HG03135 (cell line): Measurements from ENCODE around the gene CCDC110.
"Not testable (repeated sequence)": the region's sequence is repeated elsewhere in the genome, so short reads cannot be mapped to it uniquely, and the experiment has no call there.

Source experiments
- ATAC-seq: cut with Tn5 transposase; IDR thresholded peaks from one replicate; pipeline ENCODE4 v1.9.1; 2021; ENCODE audit warnings: mild to moderate bottlenecking, moderate library complexity; ENCODE audit not compliant: unreplicated experiment

CCDC110 gene

DNA sequence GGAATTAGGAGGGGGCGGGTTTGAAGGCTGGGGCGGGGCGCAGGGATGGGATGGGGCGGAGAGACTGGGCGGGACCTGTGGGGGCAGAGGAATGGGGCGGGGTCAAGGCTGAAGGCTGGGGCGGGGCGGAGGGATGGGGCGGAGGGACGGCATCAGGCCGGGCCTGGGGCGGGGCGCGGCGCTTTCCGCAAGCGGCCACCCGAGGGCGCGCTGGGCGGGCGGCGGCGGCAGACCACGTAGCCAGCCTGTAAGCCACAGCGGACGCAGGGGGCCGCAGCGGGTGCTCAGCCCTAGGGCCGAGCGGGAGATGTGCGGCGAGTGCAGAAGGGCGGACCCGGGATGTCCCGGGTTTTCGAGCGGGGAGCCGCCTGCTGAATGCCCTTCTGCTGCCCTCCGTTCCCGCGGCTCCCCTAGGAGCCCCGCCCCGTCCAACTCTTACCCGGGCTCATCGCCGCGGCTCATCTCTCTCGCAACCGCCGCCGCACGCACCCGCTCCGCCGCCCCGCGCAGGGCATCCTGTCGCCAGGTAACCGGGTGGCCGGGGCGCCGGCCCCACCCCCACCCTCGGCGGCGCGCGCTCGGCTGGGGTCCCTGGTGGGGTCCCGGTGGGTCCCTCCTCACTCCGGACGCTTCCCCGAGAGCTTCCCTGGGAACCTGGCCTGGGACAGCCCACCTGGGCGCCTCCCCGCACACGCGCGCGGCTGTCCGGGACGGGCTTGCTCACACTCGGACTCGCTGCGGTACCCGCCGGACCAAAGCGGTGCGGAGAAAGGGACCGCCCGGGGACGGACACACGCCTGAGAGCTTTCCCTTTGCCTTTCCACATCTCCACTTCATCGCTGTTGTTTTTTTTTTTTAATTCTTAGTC lies at the start of gene CCDC110:
CCDC110 (minus strand) TSS at position 499 of the 868 bp plus-strand sequence; CDS start at position 449, 50 bp downstream.
- peak; percentile 89 for ATAC-seq

DNA sequence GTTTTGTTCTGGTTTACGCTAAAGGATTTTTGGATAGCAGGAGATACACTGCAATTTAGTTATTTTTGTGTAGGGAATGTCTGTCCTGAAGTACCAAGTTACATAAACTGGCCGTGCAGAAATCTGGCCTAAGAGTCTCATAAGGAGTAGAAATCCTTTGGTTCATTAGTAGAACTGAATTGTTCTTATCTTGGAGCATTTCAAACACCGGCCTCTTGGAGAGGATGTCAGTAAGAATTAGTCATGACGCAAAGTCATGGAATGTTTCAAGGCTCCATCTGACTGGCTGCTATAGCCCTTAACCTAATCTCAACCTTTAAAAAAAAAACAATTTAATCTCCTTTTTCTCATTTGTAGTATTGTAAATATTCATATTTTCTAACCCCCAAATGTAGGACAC lies 48.6 kb upstream of the CCDC110 start:
- ATAC-seq = no peak

DNA sequence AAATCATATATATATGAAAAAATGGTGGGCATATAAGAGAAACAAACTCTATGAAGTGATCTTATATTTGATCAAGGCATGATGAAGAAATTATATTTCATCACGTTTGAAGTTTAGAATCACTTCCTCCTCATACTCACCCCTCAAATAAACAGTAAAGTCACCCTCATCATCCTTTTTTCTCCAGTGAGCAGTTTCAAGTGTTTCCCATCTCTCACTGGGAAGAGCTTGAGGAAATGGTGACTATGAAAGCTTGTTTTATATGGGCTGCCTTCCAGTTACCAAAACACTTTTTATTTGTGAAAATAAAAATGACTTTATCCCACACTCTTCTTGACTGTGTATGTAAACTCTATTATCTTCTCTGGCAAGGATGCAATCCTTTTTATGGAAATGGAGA lies 47.0 kb upstream of the CCDC110 start:
- no peak for ATAC-seq

DNA sequence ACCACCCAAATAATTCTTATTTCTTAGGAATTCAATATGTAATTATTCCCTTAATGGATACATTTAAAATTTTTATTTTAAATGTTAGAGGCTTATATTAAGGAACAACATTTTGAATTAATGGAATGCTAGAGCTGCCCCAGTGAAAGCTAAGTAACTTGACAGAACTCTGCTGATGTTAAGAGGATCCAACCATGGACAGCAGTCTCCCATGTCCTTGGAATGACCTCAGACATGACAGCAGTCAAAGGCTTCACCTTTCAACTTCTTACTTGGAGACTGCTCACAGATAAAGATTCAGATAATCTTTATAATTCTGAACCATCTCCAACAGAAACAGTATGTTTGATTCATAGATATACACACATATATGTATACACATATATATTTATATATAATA lies 46.5 kb upstream of the CCDC110 start:
- no peak for ATAC-seq

DNA sequence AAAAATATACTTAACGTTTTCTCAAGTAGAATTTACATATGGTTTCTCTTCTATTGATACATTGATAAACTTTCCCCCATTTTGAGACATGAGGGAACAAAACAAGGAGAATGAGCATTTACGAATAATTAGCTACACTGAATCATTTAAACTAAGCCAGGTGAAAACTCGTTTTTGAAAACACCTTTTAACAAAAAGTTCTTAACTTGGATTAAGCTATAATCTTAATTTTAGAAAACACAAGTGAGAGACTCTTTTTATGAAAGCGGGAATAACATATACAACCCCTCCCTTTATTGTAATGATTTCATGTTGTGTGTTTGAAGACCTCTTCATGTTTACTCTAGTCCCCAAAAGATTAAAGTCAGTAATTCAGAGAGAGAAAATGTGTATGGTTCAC lies 43.7 kb upstream of the CCDC110 start:
- ATAC-seq = no peak

DNA sequence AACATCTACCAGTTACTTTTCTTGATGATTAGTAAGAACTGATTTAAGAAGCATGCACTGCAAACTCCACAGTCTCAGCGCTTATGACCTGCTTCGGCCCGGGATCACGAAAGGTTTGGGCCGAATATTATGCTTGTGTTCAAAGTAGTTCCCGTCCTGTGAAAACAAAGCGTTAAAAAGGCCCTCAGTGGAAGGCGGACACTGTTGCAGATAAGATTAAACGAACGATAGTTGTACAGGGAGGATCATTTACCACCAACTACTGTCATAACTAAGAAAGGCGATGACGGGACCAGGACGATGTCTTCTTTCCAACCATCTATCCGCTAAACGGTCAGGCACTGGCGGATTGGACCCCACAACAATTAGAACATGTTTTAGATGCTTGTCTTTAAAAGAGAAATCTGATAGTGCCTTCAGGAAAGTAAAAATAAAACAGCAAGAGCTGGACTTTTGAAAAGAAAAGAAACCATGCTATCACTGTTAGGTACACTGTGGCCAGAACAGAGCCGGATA lies 42.7 kb upstream of the CCDC110 start:
- ATAC-seq = no peak

DNA sequence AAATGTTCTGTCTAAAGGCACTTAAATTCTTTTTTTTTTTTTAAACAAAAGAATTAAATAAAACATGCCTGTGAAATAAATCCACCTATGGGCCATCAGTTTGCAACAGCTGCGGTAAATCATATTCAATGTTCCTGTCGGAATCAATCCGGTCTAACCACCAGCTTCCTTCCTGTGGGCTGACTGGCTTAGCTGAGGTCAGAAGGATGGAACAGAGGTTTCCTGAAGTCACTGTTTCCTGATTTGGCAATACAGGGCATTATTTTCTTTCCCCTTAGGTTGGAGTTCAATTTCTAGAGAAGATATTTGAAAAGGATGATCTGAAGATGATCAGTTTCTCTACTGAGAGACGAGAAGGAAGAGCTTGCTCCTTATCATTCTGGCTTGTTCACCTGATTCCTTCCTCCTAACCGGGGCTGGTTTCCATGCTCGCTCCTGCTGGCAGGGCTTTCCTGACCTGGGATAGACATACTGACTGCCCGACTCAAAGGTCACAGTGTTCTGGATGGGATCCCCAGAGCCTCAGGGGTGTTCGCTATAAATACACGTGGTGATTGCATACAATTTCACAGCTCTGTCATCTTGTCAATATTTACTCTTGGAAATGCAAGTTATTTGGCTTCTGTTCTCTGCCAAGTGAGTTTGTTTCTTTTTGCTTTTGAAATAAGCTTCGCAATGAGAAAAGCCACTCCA lies 42.1 kb upstream of the CCDC110 start:
- no peak for ATAC-seq

DNA sequence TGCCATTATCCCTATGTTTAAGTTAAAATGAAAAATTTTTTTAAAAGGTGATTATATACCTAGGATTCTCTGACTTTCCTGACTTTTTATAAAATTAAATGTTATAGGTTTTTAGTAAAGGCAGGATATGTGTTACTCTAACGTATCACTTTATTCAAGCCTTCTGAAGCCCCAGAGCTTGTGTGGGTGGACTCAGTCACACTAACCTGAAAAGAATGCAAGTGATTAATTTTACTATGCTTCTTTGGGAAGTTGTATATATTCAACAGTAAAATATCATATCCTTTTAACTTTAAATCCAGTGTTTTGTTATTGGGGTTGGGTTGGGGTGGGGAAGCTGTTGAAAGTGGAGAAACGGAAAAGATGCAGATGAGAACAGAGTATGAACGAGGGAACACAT lies 41.0 kb upstream of the CCDC110 start:
- no peak for ATAC-seq

DNA sequence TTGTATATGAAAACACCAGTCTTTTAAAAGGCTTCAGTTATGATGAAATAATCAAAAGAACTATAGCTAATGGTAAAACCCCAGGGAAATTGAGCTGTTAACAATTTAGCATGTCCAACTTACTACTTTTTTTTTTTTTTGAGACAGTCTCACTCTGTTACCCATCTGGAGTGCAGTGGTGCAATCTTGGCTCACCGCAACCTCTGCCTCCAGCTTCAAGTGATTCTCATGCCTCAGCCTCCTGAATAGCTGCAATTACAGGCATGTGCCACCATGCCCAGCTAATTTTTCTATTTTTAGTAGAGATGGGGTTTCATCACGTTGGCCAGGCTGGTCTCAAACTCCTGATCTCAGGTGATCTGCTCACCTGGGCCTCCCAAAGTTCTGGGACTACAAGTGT lies 39.7 kb upstream of the CCDC110 start:
- ATAC-seq = not testable (repeated sequence)

DNA sequence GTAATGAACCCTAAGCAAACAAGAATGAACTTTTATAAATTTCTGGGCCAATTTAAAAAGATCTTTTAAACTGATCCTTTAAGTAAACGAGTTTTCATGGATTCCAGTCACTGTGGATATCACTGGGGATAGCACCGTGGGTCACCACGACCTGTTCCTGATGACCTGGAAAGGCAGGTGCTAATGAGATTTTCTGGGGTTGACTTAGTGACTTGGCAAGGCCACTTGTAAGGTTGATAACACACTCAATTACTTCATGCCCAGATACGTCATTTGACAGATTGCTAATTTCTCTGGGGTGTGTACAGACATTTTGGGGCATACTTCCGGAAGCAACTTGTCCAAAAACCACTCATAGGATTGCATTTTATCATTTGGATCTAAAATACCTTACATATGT lies 39.3 kb upstream of the CCDC110 start:
- ATAC-seq = no peak

DNA sequence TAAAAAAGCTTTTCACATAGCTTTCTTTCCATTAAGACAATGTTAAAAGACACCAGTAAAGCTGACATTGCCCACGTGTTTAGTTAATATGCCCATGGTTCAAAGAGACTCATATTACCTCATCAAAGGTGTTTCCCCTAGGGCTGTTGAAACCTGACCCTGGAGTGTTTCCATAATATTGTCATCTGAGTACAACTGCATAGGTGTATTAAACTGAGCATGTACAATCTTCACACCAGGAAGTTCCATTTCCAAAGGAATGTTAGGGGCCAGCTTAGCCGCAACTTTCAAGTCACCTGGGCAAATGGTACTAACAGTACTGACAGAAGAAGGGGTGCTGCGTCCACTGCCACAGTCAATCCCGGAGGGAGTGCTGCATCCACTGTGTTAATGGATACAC lies 36.6 kb upstream of the CCDC110 start:
- ATAC-seq = no peak

DNA sequence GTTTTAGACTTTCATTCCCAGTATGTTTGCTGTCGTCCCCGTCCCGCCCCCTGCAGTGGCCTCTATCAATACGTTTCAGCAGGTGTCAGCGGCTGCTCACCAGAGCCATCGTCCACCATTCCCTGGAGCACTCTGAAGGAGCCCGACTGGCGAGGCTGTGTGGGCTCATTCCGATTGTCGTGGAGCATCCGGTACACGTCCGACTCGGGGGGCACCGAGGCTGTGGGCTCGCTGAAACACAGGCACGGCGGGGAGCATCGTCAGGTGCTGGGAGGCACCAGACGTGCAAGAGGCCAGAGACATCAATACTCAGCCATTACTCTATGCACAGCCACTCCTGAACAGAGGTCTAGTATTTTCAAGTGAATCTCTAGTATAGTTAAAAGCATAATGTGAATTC lies 34.9 kb upstream of the CCDC110 start:
- ATAC-seq = no peak

DNA sequence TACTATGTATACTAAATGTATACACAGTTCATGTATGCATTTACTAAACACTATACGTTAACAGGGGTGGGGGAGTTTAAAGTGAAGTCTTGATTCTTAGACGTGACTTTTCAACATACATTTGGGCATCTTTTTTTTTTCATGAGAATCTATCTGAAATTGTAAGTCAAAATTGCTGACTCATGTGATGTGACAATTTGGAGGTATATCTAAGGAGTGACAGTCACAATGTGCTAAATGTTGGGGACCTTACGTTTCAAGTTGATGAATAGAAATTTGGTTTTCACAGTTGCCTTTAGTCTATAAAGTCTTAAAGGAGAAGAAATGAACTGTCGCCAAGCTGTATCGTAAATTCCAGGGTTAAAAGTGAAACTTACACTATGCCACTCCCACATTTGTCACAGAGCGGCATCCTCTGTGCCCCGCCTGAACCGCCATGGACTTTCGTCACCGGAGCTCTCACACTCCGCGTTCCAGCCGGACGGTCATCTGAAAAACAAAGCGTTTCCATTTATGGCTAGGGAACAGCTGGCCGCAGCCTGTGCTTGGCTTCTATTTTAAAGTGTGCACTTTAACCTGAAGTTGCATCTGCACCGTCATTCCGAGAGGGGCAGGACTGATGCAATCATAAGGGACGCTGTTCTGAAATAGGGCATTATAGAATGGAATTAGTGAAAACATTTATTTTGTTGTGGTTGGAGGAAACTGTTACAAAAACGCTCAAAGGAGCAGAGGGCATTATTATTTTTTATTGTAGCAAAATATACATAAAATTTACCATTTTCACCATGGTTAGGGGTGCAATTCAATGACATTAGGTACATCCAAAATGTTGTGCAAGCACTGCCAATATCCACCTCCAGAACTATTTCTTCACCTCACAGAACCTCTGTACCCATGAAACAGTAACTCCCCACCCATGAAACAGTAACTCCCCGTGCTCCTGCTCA lies 32.8 kb upstream of the CCDC110 start:
- no peak for ATAC-seq

DNA sequence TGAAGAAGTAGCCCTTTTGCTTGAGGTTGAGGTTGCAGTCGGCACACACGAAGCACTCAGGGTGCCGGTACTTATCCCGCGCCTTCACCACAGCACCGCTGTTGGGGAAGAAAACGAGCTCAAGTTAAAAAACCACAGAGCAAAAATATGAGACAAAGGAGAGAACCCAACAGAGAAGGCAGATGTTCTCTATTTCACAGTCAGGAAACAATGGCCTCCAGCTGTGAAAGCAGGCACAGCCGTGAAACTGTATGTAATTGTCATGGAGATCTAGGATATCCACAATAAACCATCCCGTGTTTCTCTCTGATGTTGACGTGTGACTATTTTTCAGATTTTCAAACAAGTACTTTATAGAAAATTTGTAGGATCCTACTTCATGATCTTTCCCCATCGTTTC lies 30.9 kb upstream of the CCDC110 start:
- ATAC-seq = no peak

DNA sequence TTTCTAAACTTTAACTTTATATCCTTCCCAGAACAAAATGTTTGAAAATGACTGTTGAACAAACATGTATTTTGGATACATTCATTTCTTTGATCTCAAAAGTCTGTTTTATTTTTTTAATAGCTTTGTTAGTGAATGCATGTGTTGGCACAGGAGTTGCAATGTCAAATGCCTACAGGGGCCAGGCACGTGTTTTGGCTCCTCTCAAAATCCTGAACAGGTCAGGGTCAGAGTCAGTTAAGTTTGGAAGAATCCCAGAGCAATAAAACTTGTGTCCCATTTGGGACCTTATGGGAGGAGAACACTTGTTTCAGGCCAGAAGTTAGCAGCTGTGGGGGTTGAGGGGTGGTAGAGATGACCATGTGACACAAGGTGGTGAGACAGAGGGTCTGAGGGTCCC lies 29.0 kb upstream of the CCDC110 start:
- ATAC-seq = no peak

DNA sequence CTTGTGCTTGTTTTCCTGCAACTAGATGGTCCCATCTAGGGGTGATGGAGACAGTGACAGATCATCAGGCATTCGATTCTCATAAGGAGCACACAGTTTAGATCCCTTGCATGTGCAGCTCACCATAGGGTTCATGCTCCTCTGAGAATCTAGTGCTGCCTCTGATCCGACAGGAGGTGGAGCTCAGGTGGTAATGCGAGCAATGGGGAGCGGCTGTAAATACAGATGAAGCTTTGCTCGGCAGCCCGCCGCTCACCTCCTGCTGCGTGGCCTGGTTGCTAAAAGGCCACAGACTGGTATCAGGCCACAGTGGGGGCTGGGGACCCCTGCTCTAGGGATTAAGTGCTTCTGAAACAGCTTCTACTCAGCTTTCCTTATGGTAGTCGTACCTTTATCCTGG lies 28.5 kb upstream of the CCDC110 start:
- ATAC-seq = no peak

DNA sequence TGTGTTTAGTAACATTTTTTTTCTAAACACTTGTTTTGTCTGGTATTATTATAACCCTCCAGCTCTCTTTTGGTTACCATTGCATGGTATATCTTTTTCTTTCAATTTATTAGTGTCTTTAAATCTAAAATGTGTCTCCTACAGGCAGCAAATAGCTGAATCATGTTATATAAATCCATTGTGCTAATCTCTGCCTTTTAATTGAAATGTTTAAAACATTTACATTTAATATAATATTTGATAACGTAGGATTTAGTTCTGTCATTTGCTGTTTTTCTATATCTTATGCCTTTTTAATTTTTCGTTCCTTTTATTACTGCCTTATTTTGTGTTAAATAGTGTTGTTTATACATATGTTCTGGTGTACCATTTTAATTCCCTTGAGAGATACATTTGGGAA lies 17.1 kb upstream of the CCDC110 start:
- ATAC-seq = no peak

DNA sequence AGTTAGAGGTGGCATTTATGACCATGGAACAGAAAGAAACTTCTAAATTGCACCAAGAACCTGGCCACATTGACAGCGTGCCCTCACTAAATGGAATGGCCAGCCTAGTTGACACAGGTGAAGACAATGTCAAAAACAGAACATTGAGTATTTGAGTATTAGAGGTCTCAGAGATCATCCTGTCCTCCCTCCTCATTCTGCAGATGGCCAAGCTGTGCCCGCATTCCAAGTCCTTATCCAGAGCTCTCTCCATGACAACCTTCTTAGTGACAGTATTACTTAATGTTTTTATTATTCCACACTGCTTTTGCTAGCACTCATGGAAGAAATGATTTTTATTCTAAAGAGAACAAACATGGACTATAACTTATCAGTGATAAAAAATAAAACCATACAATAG lies 9.9 kb upstream of the CCDC110 start:
- ATAC-seq = no peak

DNA sequence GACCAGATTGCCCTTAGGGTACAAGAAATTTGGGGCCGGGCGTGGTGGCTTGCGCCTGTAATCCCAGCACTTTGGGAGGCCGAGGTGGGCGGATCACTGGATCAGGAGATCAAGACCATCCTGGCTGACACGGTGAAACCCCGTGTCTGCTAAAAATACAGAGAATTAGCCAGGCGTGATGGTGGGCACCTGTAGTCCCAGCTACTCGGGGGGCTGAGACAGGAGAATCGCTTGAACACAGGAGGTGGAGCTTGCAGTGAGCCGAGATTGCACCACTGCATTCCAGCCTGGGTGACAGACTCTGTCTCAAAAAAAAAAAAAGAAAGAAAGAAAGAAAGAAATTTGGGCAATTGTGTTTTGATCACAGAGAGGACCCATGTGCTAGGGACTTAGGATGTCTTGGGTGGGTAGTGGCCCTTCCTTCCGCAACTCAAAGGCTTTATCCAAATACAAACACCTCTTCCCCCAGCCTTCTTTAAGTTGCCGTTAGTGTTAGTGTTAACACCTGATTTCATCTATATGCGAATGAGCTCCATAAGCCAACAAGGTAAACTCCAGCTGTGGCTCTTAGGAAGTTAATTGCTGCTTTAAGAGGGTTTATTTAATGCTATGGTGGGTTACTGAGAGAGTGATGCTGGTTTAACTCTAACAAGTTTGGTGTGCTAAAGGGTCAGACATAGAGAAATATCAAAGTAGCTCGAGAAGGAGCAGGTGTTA lies 8.6 kb upstream of the CCDC110 start:
- ATAC-seq = peak; percentile 11

DNA sequence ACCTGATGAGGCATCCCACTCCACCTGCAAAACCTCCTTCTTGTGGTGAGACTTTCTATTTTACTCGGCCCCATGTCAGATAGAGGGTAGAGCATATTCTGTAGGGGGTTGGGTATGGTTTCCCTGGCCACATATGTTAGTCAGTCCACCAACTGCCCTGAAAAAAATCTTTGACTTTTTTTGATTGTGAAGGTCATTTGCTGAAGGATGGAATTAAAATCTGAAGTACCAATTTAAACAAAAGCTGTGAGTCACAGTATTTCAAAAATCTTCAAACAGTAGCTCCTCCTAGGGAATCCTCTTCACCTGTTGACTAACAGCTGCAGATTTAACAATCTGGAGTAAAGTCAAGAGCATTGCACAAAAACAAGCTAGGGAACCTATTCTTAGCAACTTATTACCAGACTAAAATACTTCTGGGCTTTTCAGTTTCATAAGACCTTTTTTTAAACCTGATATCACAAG lies 8.0 kb upstream of the CCDC110 start:
- ATAC-seq = peak; percentile 88
